CD4-positive, alpha-beta T cell treated with Interleukin-2 at 100 ng/mL for 4 hours (primary cell): ENCODE results near the gene HRH1.
A peak's percentile ranks its signal among the peaks of the same experiment; 100 is the strongest.
"Not testable (repeated sequence)": the region's sequence is repeated elsewhere in the genome, so short reads cannot be mapped to it uniquely, and the experiment has no call there.

Experiments
- DNase-seq: peaks from one replicate; pipeline ENCODE4 v3.0.0-alpha.2; 2020; ENCODE audit warnings: low spot score

The HRH1 gene

GRCh38 chr3:11239796-11240195 lies 85.5 kb downstream of the HRH1 start:
- no peak for DNase-seq

- DNase-seq: no peak
Observed at GRCh38 chr3:11240496-11240895, 86.2 kb downstream of the HRH1 start.

GRCh38 chr3:11244121-11244677 lies 89.9 kb downstream of the HRH1 start:
- DNase-seq: no peak

GRCh38 chr3:11245276-11245675 lies 91.0 kb downstream of the HRH1 start:
- DNase-seq: no peak

- DNase-seq: no peak
Observed at GRCh38 chr3:11245827-11246662, 91.8 kb downstream of the HRH1 start.

GRCh38 chr3:11246663-11246970 lies 92.3 kb downstream of the HRH1 start:
- DNase-seq: no peak

- DNase-seq: no peak
Observed at GRCh38 chr3:11247362-11247761, 93.1 kb downstream of the HRH1 start.

- no peak for DNase-seq
Observed at GRCh38 chr3:11248596-11248995, 94.3 kb downstream of the HRH1 start.

GRCh38 chr3:11250902-11251806 lies 96.9 kb downstream of the HRH1 start:
- peak; percentile 53 for DNase-seq

- no peak for DNase-seq
Observed at GRCh38 chr3:11251807-11252176, 97.5 kb downstream of the HRH1 start.

- DNase-seq: no peak
Observed at GRCh38 chr3:11254876-11255275, 100.6 kb downstream of the HRH1 start.

GRCh38 chr3:11255537-11255936 lies 101.2 kb downstream of the HRH1 start:
- DNase-seq: not testable (repeated sequence)

GRCh38 chr3:11258958-11259357 lies 104.7 kb downstream of the HRH1 start:
- no peak for DNase-seq

- no peak for DNase-seq
Observed at GRCh38 chr3:11260460-11260859, 106.2 kb downstream of the HRH1 start.

GRCh38 chr3:11269007-11269406 lies 114.7 kb downstream of the HRH1 start:
- DNase-seq: no peak

- DNase-seq: peak; percentile 96
Observed at GRCh38 chr3:11271986-11272904, 118.0 kb downstream of the HRH1 start, which contains the start of gene ATG7. ATG7 (plus strand) TSS chr3:11272397; CDS start chr3:11298696, 26,299 bp downstream.

- no peak for DNase-seq
Observed at GRCh38 chr3:11272906-11273574, 118.7 kb downstream of the HRH1 start.

- no peak for DNase-seq
Observed at GRCh38 chr3:11273891-11274291, 119.6 kb downstream of the HRH1 start.

- DNase-seq: no peak
Observed at GRCh38 chr3:11274566-11275142, 120.4 kb downstream of the HRH1 start.

- no peak for DNase-seq
Observed at GRCh38 chr3:11275926-11276325, 121.6 kb downstream of the HRH1 start.

- DNase-seq: no peak
Observed at GRCh38 chr3:11276901-11277300, 122.6 kb downstream of the HRH1 start.
